Parathyroid adenoma (tissue), 2 donors: ENCODE data around the gene ANKLE1.
A peak's percentile ranks its signal among the peaks of the same experiment; 100 is the strongest.
"Not testable (repeated sequence)": the region's sequence is repeated elsewhere in the genome, so short reads cannot be mapped to it uniquely, and the experiment has no call there.

Experiments used
- H2AFZ ChIP-seq: fragments of 300-600 bp; sonication (generic); one replicate; pipeline ENCODE4 v1.7.0; 2017; ENCODE audit warnings: antibody characterized with exemption, mild to moderate bottlenecking
- H3K27ac ChIP-seq: fragments of 300-600 bp; sonication (generic); one replicate; pipeline ENCODE4 v1.7.0; 2017
- H3K27me3 ChIP-seq: fragments of 300-600 bp; sonication (generic); one replicate; pipeline ENCODE4 v1.7.0; 2017; ENCODE audit warnings: low read length; ENCODE audit not compliant: control insufficient read depth, insufficient read depth
- H3K36me3 ChIP-seq: fragments of 300-600 bp; sonication (generic); one replicate; pipeline ENCODE4 v1.7.0; 2017; ENCODE audit warnings: low read length; ENCODE audit not compliant: control insufficient read depth, insufficient read depth
- H3K4me1 ChIP-seq: fragments of 300-600 bp; sonication (generic); one replicate; pipeline ENCODE4 v1.7.0; 2017; ENCODE audit warnings: control low read depth
- H3K4me2 ChIP-seq: fragments of 300-600 bp; sonication (generic); one replicate; pipeline ENCODE4 v1.7.0; 2017; ENCODE audit warnings: low read length
- H3K4me3 ChIP-seq: fragments of 300-600 bp; sonication (generic); one replicate; pipeline ENCODE4 v1.7.0; 2017; ENCODE audit warnings: low read depth, low read length
- H3K79me2 ChIP-seq: fragments of 300-600 bp; sonication (generic); one replicate; pipeline ENCODE4 v1.7.0; 2017; ENCODE audit warnings: control low read depth
- H3K9ac ChIP-seq: fragments of 300-600 bp; sonication (generic); one replicate; pipeline ENCODE4 v1.7.0; 2017; ENCODE audit warnings: mild to moderate bottlenecking
- H3K9me3 ChIP-seq: fragments of 300-600 bp; sonication (generic); one replicate; pipeline ENCODE4 v1.7.0; 2017; ENCODE audit warnings: low read length; ENCODE audit not compliant: control insufficient read depth
- TF ChIP-seq, protein P1 (sequence below): fragments of 300-600 bp; sonication (generic); IDR thresholded peaks from one replicate; pipeline ENCODE4 v1.7.0; 2017; ENCODE audit warnings: antibody characterized with exemption, mild to moderate bottlenecking
- donor health status: primary hyperparathyroidism.

ANKLE1 gene

GRCh38 chr19:17266975-17267788, 14.5 kb upstream of the ANKLE1 start, which contains the start of gene BABAM1:
BABAM1 (plus strand) TSS chr19:17267443; CDS start chr19:17268807, 1,364 bp downstream.
- no peaks in the 10 kb centered on the region for H3K9me3 ChIP-seq
- no peaks in the 10 kb centered on the region for H3K79me2 ChIP-seq
- H3K27ac ChIP-seq: peak within 1 kb of the TSS; percentile 58
- peak within 1 kb of the TSS; percentile 97 for H3K4me3 ChIP-seq
- H3K36me3 ChIP-seq: no peaks in the 10 kb centered on the region
- H3K4me1 ChIP-seq: peaks cover 5% of the 10 kb centered on the region
- TF ChIP-seq, protein P1, sequence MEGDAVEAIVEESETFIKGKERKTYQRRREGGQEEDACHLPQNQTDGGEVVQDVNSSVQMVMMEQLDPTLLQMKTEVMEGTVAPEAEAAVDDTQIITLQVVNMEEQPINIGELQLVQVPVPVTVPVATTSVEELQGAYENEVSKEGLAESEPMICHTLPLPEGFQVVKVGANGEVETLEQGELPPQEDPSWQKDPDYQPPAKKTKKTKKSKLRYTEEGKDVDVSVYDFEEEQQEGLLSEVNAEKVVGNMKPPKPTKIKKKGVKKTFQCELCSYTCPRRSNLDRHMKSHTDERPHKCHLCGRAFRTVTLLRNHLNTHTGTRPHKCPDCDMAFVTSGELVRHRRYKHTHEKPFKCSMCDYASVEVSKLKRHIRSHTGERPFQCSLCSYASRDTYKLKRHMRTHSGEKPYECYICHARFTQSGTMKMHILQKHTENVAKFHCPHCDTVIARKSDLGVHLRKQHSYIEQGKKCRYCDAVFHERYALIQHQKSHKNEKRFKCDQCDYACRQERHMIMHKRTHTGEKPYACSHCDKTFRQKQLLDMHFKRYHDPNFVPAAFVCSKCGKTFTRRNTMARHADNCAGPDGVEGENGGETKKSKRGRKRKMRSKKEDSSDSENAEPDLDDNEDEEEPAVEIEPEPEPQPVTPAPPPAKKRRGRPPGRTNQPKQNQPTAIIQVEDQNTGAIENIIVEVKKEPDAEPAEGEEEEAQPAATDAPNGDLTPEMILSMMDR: no peak
- H3K4me2 ChIP-seq: peak within 1 kb of the TSS; percentile 90
- H3K9ac ChIP-seq: peak within 1 kb of the TSS; percentile 64
- H2AFZ ChIP-seq: peak within 1 kb of the TSS; percentile 98
- no peaks in the 10 kb centered on the region for H3K27me3 ChIP-seq

DNA sequence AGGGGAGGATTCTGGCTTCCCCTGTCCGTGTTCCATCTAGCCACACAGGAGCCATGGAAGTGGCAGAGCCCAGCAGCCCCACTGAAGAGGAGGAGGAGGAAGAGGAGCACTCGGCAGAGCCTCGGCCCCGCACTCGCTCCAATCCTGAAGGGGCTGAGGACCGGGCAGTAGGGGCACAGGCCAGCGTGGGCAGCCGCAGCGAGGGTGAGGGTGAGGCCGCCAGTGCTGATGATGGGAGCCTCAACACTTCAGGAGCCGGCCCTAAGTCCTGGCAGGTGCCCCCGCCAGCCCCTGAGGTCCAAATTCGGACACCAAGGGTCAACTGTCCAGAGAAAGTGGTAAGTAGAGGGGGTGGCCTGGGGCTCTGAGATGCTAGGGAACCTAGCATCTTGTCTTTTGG, 12.9 kb upstream of the ANKLE1 start:
- H3K4me3 ChIP-seq: no peak overlapping the region
- H3K27ac ChIP-seq: no peak overlapping the region
- no peaks in the 10 kb centered on the region for H3K27me3 ChIP-seq
- H3K4me2 ChIP-seq: no peak overlapping the region
- H3K4me1 ChIP-seq: peaks cover 5% of the 10 kb centered on the region
- no peak overlapping the region for H2AFZ ChIP-seq
- no peaks in the 10 kb centered on the region for H3K79me2 ChIP-seq
- TF ChIP-seq, protein P1: no peak
- no peaks in the 10 kb centered on the region for H3K9me3 ChIP-seq
- no peak overlapping the region for H3K9ac ChIP-seq
- no peaks in the 10 kb centered on the region for H3K36me3 ChIP-seq

GRCh38 chr19:17274892-17275291, 6.8 kb upstream of the ANKLE1 start:
- H3K4me2 ChIP-seq, H3K4me3 ChIP-seq, H3K4me1 ChIP-seq, H3K79me2 ChIP-seq, H3K36me3 ChIP-seq, H3K27me3 ChIP-seq, H3K9ac ChIP-seq, H3K9me3 ChIP-seq, H3K27ac ChIP-seq, H2AFZ ChIP-seq: not testable (repeated sequence)

DNA sequence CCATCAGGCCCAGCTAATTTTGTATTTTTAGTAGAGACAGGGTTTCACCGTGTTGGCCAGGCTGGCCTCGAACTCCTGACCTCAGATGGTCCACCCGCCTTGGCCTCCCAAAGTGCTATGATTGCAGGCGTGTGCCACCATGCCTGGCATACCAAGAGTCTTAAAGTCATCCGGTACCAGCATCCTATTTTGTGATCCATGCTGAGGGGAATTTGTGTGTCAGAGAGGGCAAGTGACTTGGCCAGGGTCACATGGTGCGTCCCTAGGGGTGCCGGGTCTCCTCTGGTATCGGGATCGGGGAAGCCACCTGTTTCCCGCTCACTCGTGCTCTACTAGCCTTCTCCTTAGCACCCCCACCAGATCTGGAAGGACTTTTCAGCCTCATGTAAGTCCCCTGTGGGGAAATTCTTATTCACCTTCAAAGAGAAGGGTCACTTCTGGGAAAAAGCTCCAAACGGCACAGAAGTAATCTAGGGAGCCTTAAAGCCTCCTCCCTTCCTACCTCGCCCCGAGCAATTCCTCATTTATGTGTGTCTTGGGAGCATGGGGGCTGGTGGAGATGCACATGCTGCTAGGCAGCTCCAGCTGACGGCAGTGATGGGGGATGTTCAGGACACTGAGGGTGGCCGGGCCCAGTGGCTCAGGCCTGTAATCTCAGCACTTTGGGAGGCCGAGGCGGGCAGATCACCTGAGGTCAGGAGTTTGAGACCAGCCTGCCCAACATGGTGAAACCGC, 6.1 kb upstream of the ANKLE1 start:
- Histone ChIP-seq H3K36me3 (no peaks in the 10 kb centered on the region), H3K4me3 (no peak overlapping the region), H3K27me3 (no peaks in the 10 kb centered on the region), H3K9ac (no peak overlapping the region), H2AFZ (no peak overlapping the region), H3K9me3 (no peaks in the 10 kb centered on the region), H3K4me2 (no peak overlapping the region), H3K27ac (no peak overlapping the region), H3K4me1 (no peaks in the 10 kb centered on the region), H3K79me2 (no peaks in the 10 kb centered on the region)
- TF ChIP-seq, protein P1: no peak

DNA sequence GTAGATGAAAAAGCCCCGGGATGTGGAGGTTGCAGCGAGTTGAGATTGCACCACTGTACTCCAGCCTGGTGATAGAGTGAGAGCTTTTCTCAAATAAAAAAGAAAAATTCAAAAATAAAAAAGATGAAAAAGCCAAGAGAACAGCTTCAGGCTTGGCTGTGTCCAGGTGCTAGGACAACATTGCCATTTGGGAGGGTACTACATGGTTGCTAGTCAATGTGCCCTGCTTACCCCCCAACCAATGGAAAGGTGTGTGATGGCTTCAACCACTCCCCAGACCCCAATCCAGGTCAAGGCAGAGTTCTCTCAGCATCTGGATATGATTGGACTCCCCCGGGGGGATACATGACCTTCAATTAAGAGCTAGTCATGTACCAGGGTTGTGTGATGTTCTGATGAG, 2.3 kb upstream of the ANKLE1 start:
- no peaks in the 10 kb centered on the region for H3K9me3 ChIP-seq
- no peak overlapping the region for H3K4me3 ChIP-seq
- no peak overlapping the region for H2AFZ ChIP-seq
- TF ChIP-seq, protein P1: no peak
- H3K4me1 ChIP-seq: no peaks in the 10 kb centered on the region
- no peak overlapping the region for H3K27ac ChIP-seq
- H3K79me2 ChIP-seq: no peaks in the 10 kb centered on the region
- no peaks in the 10 kb centered on the region for H3K27me3 ChIP-seq
- no peaks in the 10 kb centered on the region for H3K36me3 ChIP-seq
- H3K4me2 ChIP-seq: no peak overlapping the region
- H3K9ac ChIP-seq: no peak overlapping the region
